Suprapubic skin (tissue), 4 donors: ENCODE results near the gene CDH13.

Experiments
- POLR2A ChIP-seq, 2 donors: fragments of 450-650 bp; IDR thresholded peaks; one replicate each; pipeline ENCODE4 v1.6.1; 2017; ENCODE audit warnings: antibody characterized with exemption in 2 of 2, mild to moderate bottlenecking in 2 of 2, moderate library complexity in 2 of 2
- POLR2AphosphoS5 ChIP-seq, 3 donors: sonication (generic); formaldehyde crosslinking; IDR thresholded peaks; one replicate each; pipeline ENCODE4 v1.6.1; 2017; ENCODE audit warnings: antibody characterized with exemption in 3 of 3
- TF ChIP-seq, protein P1 (sequence below), 2 donors: fragments of 200-600 bp in 1 of 2; fragments of 450-650 bp in 1 of 2; sonication (generic) in 1 of 2; IDR thresholded peaks; one replicate each; pipeline ENCODE4 v1.5.1; 2016 to 2019; ENCODE audit warnings: antibody characterized with exemption in 2 of 2, mild to moderate bottlenecking in 1 of 2, moderate library complexity in 1 of 2

DNA sequence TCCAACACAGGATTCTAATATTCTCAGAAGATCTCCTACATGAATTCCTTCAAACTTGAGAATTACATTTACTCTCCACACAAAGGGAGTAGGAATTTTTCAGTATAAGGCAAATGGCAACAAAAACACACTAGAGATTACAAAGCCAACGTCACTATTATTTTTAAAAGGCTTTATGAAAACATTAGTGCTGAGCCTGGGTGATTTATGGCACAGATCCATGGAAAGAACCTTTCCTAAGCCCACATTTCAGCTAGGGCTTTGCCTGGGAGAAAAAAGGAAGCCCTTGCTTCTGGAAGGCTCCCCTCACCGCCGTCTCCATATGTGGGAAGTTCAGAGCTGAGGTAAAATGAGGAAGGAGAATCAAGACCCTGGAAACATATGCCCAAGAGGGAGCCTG lies 681.6 kb downstream of the CDH13 start:
- TF ChIP-seq POLR2A (IDR thresholded peaks at IDR 0.05) (no peak), POLR2AphosphoS5 (IDR thresholded peaks at IDR 0.05) (no peak)
- TF ChIP-seq, protein P1, sequence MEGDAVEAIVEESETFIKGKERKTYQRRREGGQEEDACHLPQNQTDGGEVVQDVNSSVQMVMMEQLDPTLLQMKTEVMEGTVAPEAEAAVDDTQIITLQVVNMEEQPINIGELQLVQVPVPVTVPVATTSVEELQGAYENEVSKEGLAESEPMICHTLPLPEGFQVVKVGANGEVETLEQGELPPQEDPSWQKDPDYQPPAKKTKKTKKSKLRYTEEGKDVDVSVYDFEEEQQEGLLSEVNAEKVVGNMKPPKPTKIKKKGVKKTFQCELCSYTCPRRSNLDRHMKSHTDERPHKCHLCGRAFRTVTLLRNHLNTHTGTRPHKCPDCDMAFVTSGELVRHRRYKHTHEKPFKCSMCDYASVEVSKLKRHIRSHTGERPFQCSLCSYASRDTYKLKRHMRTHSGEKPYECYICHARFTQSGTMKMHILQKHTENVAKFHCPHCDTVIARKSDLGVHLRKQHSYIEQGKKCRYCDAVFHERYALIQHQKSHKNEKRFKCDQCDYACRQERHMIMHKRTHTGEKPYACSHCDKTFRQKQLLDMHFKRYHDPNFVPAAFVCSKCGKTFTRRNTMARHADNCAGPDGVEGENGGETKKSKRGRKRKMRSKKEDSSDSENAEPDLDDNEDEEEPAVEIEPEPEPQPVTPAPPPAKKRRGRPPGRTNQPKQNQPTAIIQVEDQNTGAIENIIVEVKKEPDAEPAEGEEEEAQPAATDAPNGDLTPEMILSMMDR (IDR thresholded peaks at IDR 0.05): no peak
